Activated naive CD4-positive, alpha-beta T cell treated with anti-CD3 and anti-CD28 coated beads for 36 hours (primary cell): ENCODE measurements around the gene AKAP8. TPM values are rescaled to one million over a fixed set of nuclear protein-coding genes. Genes with fewer than 3 reads are reported as not detected.
A peak's percentile ranks its signal among the peaks of the same experiment; 100 is the strongest.
"Not testable (repeated sequence)": the region's sequence is repeated elsewhere in the genome, so short reads cannot be mapped to it uniquely, and the experiment has no call there.

Source experiments
- CTCF ChIA-PET: fragments of 350-600 bp; sonication (Branson Sonifier 250); formaldehyde crosslinking; loops from one replicate; lab custom pipeline; 2021; ENCODE audit warnings: antibody characterized with exemption; lab: Charles Lee
- DNase-seq: peaks from one replicate; pipeline ENCODE4 v3.0.0-alpha.2; 2020
- H3K27ac Mint-ChIP-seq: one replicate; pipeline ENCODE4 v1.8.0; 2021; ENCODE audit warnings: mild to moderate bottlenecking, mixed read lengths
- H3K27me3 Mint-ChIP-seq: one replicate; pipeline ENCODE4 v1.8.0; 2021; ENCODE audit warnings: low read depth, mixed read lengths
- H3K36me3 Mint-ChIP-seq: one replicate; pipeline ENCODE4 v1.8.0; 2021; ENCODE audit warnings: low read depth, mixed read lengths
- H3K4me1 Mint-ChIP-seq: one replicate; pipeline ENCODE4 v1.8.0; 2021; ENCODE audit warnings: low read depth, mixed read lengths
- H3K4me3 Mint-ChIP-seq: one replicate; pipeline ENCODE4 v1.8.0; 2021; ENCODE audit warnings: mild to moderate bottlenecking, moderate library complexity, mixed read lengths
- H3K9me3 Mint-ChIP-seq: one replicate; pipeline ENCODE4 v1.8.0; 2021; ENCODE audit warnings: mixed read lengths
- intact Hi-C: fragments of 100-400 bp; cut with micrococcal nuclease; formaldehyde crosslinking; loops from one replicate; pipeline ENCODE4 v1.15.1; 2023
- total RNA-seq, 2 experiments: library from RNA; stranded (reverse); gene quantifications; one replicate each; pipeline ENCODE4 v1.2.3, GENCODE V29; 2021

The AKAP8 gene
- total RNA-seq, 2 experiments from 2014 or later: 27.1 to 30.3 TPM

- Mint-ChIP-seq H3K4me3 (no peak overlapping the region), H3K9me3 (no peaks in the 10 kb centered on the region), H3K4me1 (peaks cover 18% of the 10 kb centered on the region), H3K27me3 (no peaks in the 10 kb centered on the region), H3K36me3 (peaks cover 13% of the 10 kb centered on the region), H3K27ac (no peak overlapping the region)
- CTCF ChIA-PET: no interaction called here
- intact Hi-C loops: no loop called here
- DNase-seq: no peak
Measured at GRCh38 chr19:15401397-15401710, 21.8 kb upstream of the AKAP8 start.

- CTCF ChIA-PET: no interaction called here
- Mint-ChIP-seq H3K27ac (no peak overlapping the region), H3K4me3 (no peak overlapping the region), H3K27me3 (no peaks in the 10 kb centered on the region), H3K4me1 (peaks cover 16% of the 10 kb centered on the region), H3K9me3 (no peaks in the 10 kb centered on the region), H3K36me3 (peaks cover 18% of the 10 kb centered on the region)
- DNase-seq: no peak
- intact Hi-C loops: no loop called here
Measured at GRCh38 chr19:15400521-15401396, 21.2 kb upstream of the AKAP8 start.

GRCh38 chr19:15399635-15400034, 20.0 kb upstream of the AKAP8 start:
- Mint-ChIP-seq H3K27me3 (no peaks in the 10 kb centered on the region), H3K27ac (no peak overlapping the region), H3K36me3 (peaks cover 18% of the 10 kb centered on the region), H3K4me1 (peaks cover 9% of the 10 kb centered on the region), H3K4me3 (no peak overlapping the region), H3K9me3 (no peaks in the 10 kb centered on the region)
- intact Hi-C loops: no loop called here
- DNase-seq: no peak
- CTCF ChIA-PET: no interaction called here

GRCh38 chr19:15399234-15399515, 19.6 kb upstream of the AKAP8 start:
- Mint-ChIP-seq H3K27me3 (no peaks in the 10 kb centered on the region), H3K4me1 (peaks cover 4% of the 10 kb centered on the region), H3K27ac (no peak overlapping the region), H3K36me3 (peaks cover 18% of the 10 kb centered on the region), H3K4me3 (no peak overlapping the region), H3K9me3 (no peaks in the 10 kb centered on the region)
- CTCF ChIA-PET: no interaction called here
- intact Hi-C loops: no loop called here
- DNase-seq: no peak

- Mint-ChIP-seq H3K9me3 (no peaks in the 10 kb centered on the region), H3K27me3 (no peaks in the 10 kb centered on the region), H3K27ac (no peak overlapping the region), H3K4me3 (no peak overlapping the region), H3K36me3 (peaks cover 22% of the 10 kb centered on the region), H3K4me1 (peaks cover 3% of the 10 kb centered on the region)
- CTCF ChIA-PET: no interaction called here
- intact Hi-C loops: no loop called here
- DNase-seq: no peak
Measured at GRCh38 chr19:15398501-15399233, 19.1 kb upstream of the AKAP8 start.

GRCh38 chr19:15397782-15398181, 18.2 kb upstream of the AKAP8 start:
- Mint-ChIP-seq H3K4me3 (no peak overlapping the region), H3K27ac (no peak overlapping the region), H3K36me3 (peaks cover 26% of the 10 kb centered on the region), H3K4me1 (peaks cover 3% of the 10 kb centered on the region), H3K9me3 (no peaks in the 10 kb centered on the region), H3K27me3 (no peaks in the 10 kb centered on the region)
- intact Hi-C loops: no loop called here
- DNase-seq: no peak
- CTCF ChIA-PET: interaction anchor here (0.5 kb wide), 1 partner anchor 56 kb away, joined by 3 read pairs; no protein-coding TSS in a partner anchor

GRCh38 chr19:15397236-15397635, 17.6 kb upstream of the AKAP8 start:
- CTCF ChIA-PET: interaction anchor here (0.5 kb wide), 1 partner anchor 56 kb away, joined by 3 read pairs; no protein-coding TSS in a partner anchor
- Mint-ChIP-seq H3K4me1 (peaks cover 3% of the 10 kb centered on the region), H3K9me3 (no peaks in the 10 kb centered on the region), H3K36me3 (peaks cover 26% of the 10 kb centered on the region), H3K4me3 (no peak overlapping the region), H3K27ac (no peak overlapping the region), H3K27me3 (no peaks in the 10 kb centered on the region)
- no peak for DNase-seq
- intact Hi-C loops: no loop called here

GRCh38 chr19:15396436-15396835, 16.8 kb upstream of the AKAP8 start:
- Mint-ChIP-seq H3K4me1 (peaks cover 3% of the 10 kb centered on the region), H3K9me3 (no peaks in the 10 kb centered on the region), H3K27me3 (no peaks in the 10 kb centered on the region), H3K27ac (peak overlapping the region; percentile 9), H3K4me3 (no peak overlapping the region), H3K36me3 (peaks cover 30% of the 10 kb centered on the region)
- DNase-seq: no peak
- intact Hi-C loops: no loop called here
- CTCF ChIA-PET: no interaction called here

GRCh38 chr19:15395251-15395650, 15.7 kb upstream of the AKAP8 start:
- DNase-seq, H3K27ac Mint-ChIP-seq, intact Hi-C loops, H3K27me3 Mint-ChIP-seq, H3K4me1 Mint-ChIP-seq, H3K9me3 Mint-ChIP-seq, H3K4me3 Mint-ChIP-seq: not testable (repeated sequence)
- peaks cover 27% of the 10 kb centered on the region for H3K36me3 Mint-ChIP-seq
- CTCF ChIA-PET: interaction anchor here (1.6 kb wide), 1 partner anchor 12 kb away, joined by 3 read pairs; no protein-coding TSS in a partner anchor

GRCh38 chr19:15394426-15394825, 14.8 kb upstream of the AKAP8 start:
- CTCF ChIA-PET: interaction anchor here (1.6 kb wide), 1 partner anchor 12 kb away, joined by 3 read pairs; no protein-coding TSS in a partner anchor
- Mint-ChIP-seq H3K4me1 (peaks cover 7% of the 10 kb centered on the region), H3K9me3 (no peaks in the 10 kb centered on the region), H3K27me3 (no peaks in the 10 kb centered on the region), H3K4me3 (no peak overlapping the region), H3K36me3 (peaks cover 29% of the 10 kb centered on the region), H3K27ac (no peak overlapping the region)
- intact Hi-C loops: no loop called here
- DNase-seq: no peak

- Mint-ChIP-seq H3K27me3 (no peaks in the 10 kb centered on the region), H3K36me3 (peaks cover 31% of the 10 kb centered on the region), H3K4me3 (no peak overlapping the region), H3K9me3 (no peaks in the 10 kb centered on the region), H3K27ac (no peak overlapping the region), H3K4me1 (peaks cover 7% of the 10 kb centered on the region)
- intact Hi-C loops: no loop called here
- CTCF ChIA-PET: interaction anchor here (1.6 kb wide), 1 partner anchor 13 kb away, joined by 3 read pairs; no protein-coding TSS in a partner anchor
- DNase-seq: no peak
Measured at GRCh38 chr19:15393963-15394362, 14.4 kb upstream of the AKAP8 start.

- intact Hi-C loops: no loop called here
- Mint-ChIP-seq H3K9me3 (no peaks in the 10 kb centered on the region), H3K4me3 (no peak overlapping the region), H3K36me3 (peaks cover 16% of the 10 kb centered on the region), H3K27ac (no peak overlapping the region), H3K27me3 (no peaks in the 10 kb centered on the region), H3K4me1 (peaks cover 4% of the 10 kb centered on the region)
- no peak for DNase-seq
- CTCF ChIA-PET: no interaction called here
Measured at GRCh38 chr19:15390814-15391213, 11.2 kb upstream of the AKAP8 start.

GRCh38 chr19:15381864-15382263, 2.3 kb upstream of the AKAP8 start:
- peaks cover 6% of the 10 kb centered on the region for H3K36me3 Mint-ChIP-seq
- no peaks in the 10 kb centered on the region for H3K9me3 Mint-ChIP-seq
- no peak overlapping the region for H3K4me3 Mint-ChIP-seq
- CTCF ChIA-PET: no interaction called here
- H3K4me1 Mint-ChIP-seq: peaks cover 32% of the 10 kb centered on the region
- intact Hi-C loops: no loop called here
- no peak overlapping the region for H3K27ac Mint-ChIP-seq
- no peak for DNase-seq
- H3K27me3 Mint-ChIP-seq: no peaks in the 10 kb centered on the region
